PC-9 (cell line): ENCODE results near the gene TUBD1. TPM values are rescaled to one million over a fixed set of nuclear protein-coding genes. Genes with fewer than 3 reads are reported as not detected.

Source experiments
- BruUV-seq: library from RNA; stranded (reverse); fragments of 400-500 nt; replicated peaks from 2 replicates; lab custom pipeline; 2021; lab: Mats Ljungman, UMichigan
- CTCF ChIA-PET: fragments of 300-600 bp; sonication (Branson Sonifier 250); formaldehyde crosslinking; loops from one replicate; lab custom pipeline; 2022; ENCODE audit warnings: antibody characterized with exemption; lab: Charles Lee
- POLR2A ChIA-PET: fragments of 300-600 bp; sonication (Branson Sonifier 250); formaldehyde crosslinking; loops from one replicate; lab custom pipeline; 2022; ENCODE audit warnings: antibody characterized with exemption; ENCODE audit not compliant: unreplicated experiment; lab: Charles Lee
- DNase-seq, 2 experiments: peaks; one replicate each; pipeline versions ENCODE4 v3.0.0 to v3.0.0-alpha.2; 2015 to 2022; ENCODE audit warnings: mixed read lengths in 1 of 2
- H2AFZ ChIP-seq: fragments of 200-600 bp; sonication (generic); 2 replicates; pipeline ENCODE4 v1.8.1; 2017; ENCODE audit warnings: antibody characterized with exemption
- H3F3A ChIP-seq: fragments of 200-600 bp; sonication (generic); 2 replicates; pipeline ENCODE4 v1.8.1; 2017; ENCODE audit warnings: antibody characterized with exemption, mild to moderate bottlenecking, low read depth; ENCODE audit not compliant: insufficient read depth
- H3K27ac ChIP-seq: fragments of 200-600 bp; sonication (generic); 2 replicates; pipeline ENCODE4 v1.6.1; 2016; ENCODE audit warnings: mixed run types
- H3K27me3 ChIP-seq: fragments of 200-600 bp; sonication (generic); 2 replicates; pipeline ENCODE4 v1.6.1; 2016; ENCODE audit warnings: low read depth, mixed run types; ENCODE audit not compliant: insufficient read depth
- H3K36me3 ChIP-seq: fragments of 200-600 bp; sonication (generic); 2 replicates; pipeline ENCODE4 v1.6.1; 2016; ENCODE audit warnings: low read depth, mixed run types
- H3K4me1 ChIP-seq: fragments of 200-600 bp; sonication (generic); replicated peaks from 2 replicates; pipeline ENCODE4 v1.6.1; 2016; ENCODE audit warnings: mixed run types; ENCODE audit not compliant: insufficient read depth
- H3K4me2 ChIP-seq: fragments of 200-600 bp; sonication (generic); 2 replicates; pipeline ENCODE4 v1.6.1; 2017; ENCODE audit warnings: mixed run types
- H3K4me3 ChIP-seq: fragments of 200-600 bp; sonication (generic); 2 replicates; pipeline ENCODE4 v1.6.1; 2016; ENCODE audit warnings: mixed run types
- H3K79me2 ChIP-seq: fragments of 200-600 bp; sonication (generic); 2 replicates; pipeline ENCODE4 v1.6.1; 2017; ENCODE audit warnings: low read depth, mixed run types
- H3K9me2 ChIP-seq: fragments of 200-600 bp; sonication (generic); 2 replicates; pipeline ENCODE4 v1.8.1; 2017; ENCODE audit warnings: mild to moderate bottlenecking; ENCODE audit not compliant: insufficient read depth
- H3K9me3 ChIP-seq: fragments of 200-600 bp; sonication (generic); 2 replicates; pipeline ENCODE4 v1.8.1; 2016; ENCODE audit warnings: low read depth; ENCODE audit not compliant: insufficient read depth
- H4K20me1 ChIP-seq: fragments of 200-600 bp; sonication (generic); 2 replicates; pipeline ENCODE4 v1.8.1; 2017; ENCODE audit not compliant: insufficient read depth
- CTCF ChIP-seq: fragments of 200-600 bp; sonication (generic); conservative IDR thresholded peaks from 2 replicates; pipeline ENCODE4 v1.6.1; 2017; ENCODE audit warnings: mixed run types, antibody characterized with exemption, mild to moderate bottlenecking, moderate library complexity
- EZH2 ChIP-seq: fragments of 200-600 bp; sonication (generic); IDR thresholded peaks from 2 replicates; pipeline ENCODE4 v1.8.0; 2017; ENCODE audit warnings: antibody characterized with exemption, low read depth
- intact Hi-C: fragments of 100-400 bp; cut with micrococcal nuclease; formaldehyde crosslinking; loops from one replicate; pipeline ENCODE4 v1.10.0; 2022; ENCODE audit not compliant: unreplicated experiment
- total RNA-seq: library from RNA; stranded (reverse); gene quantifications from 2 replicates; pipeline ENCODE4 v1.2.3, GENCODE V29; 2021

The TUBD1 gene
- total RNA-seq, 1 experiment from 2014 or later, result 13.5 TPM

- H2AFZ ChIP-seq, result no peak overlapping the region
- no peak for TF ChIP-seq EZH2
- TF ChIP-seq CTCF, result no peak
- peak overlapping the region; percentile 50 for H3K27ac ChIP-seq
- POLR2A ChIA-PET, result no interaction called here
- H3K4me1 ChIP-seq, result peaks cover 11% of the 10 kb centered on the region
- no peaks in the 10 kb centered on the region for H4K20me1 ChIP-seq
- no peaks in the 10 kb centered on the region for H3K79me2 ChIP-seq
- no peaks in the 10 kb centered on the region for H3K9me2 ChIP-seq
- CTCF ChIA-PET, result no interaction called here
- H3K9me3 ChIP-seq, result no peaks in the 10 kb centered on the region
- intact Hi-C loops, result no loop called here
- H3K4me2 ChIP-seq, result no peak overlapping the region
- peaks cover 3% of the 10 kb centered on the region; the same call in 1 of the 2 replicates for H3K36me3 ChIP-seq
- no peak overlapping the region for H3K4me3 ChIP-seq
- no TSS peak for BruUV-seq
- no peak for DNase-seq
- peaks cover 16% of the 10 kb centered on the region; the same call in 1 of the 2 replicates for H3F3A ChIP-seq
- H3K27me3 ChIP-seq, result no peaks in the 10 kb centered on the region
Measured at GRCh38 chr17:59815965-59816364, 76.8 kb downstream of the TUBD1 start.

- Histone ChIP-seq H2AFZ (no peak overlapping the region), H3K4me1 (peaks cover 24% of the 10 kb centered on the region), H3K79me2 (no peaks in the 10 kb centered on the region), H3F3A (peaks cover 16% of the 10 kb centered on the region; the same call in 1 of the 2 replicates), H3K9me3 (no peaks in the 10 kb centered on the region), H4K20me1 (no peaks in the 10 kb centered on the region), H3K36me3 (peaks cover 10% of the 10 kb centered on the region; the same call in 1 of the 2 replicates), H3K27ac (peak overlapping the region; percentile 30; the same call in 1 of the 2 replicates), H3K4me2 (no peak overlapping the region), H3K4me3 (no peak overlapping the region), H3K9me2 (no peaks in the 10 kb centered on the region), H3K27me3 (no peaks in the 10 kb centered on the region)
- POLR2A ChIA-PET, result interaction anchor here (0.6 to 0.8 kb wide), 2 partner anchors 49 to 61 kb away, joined by 3 read pairs; no protein-coding TSS in a partner anchor
- DNase-seq, result no peak
- CTCF ChIA-PET, result no interaction called here
- no peak for TF ChIP-seq CTCF
- TF ChIP-seq EZH2, result no peak
- intact Hi-C loops, result no loop called here
- BruUV-seq, result no TSS peak
Measured at GRCh38 chr17:59814685-59815084, 78.1 kb downstream of the TUBD1 start.

GRCh38 chr17:59814276-59814675 is 78.5 kb downstream of the TUBD1 start:
- H3K4me3 ChIP-seq, result no peak overlapping the region
- POLR2A ChIA-PET, result interaction anchor here (0.6 to 0.8 kb wide), 2 partner anchors 50 to 61 kb away, joined by 3 read pairs; no protein-coding TSS in a partner anchor

More at GRCh38 chr17:59814276-59814675, 78.5 kb downstream of the TUBD1 start:
- peak overlapping the region; percentile 30; the same call in 1 of the 2 replicates for H3K27ac ChIP-seq
- CTCF ChIA-PET, result no interaction called here
- peaks cover 10% of the 10 kb centered on the region; the same call in 1 of the 2 replicates for H3K36me3 ChIP-seq
- TF ChIP-seq EZH2, result no peak
- TF ChIP-seq CTCF, result no peak
- H3F3A ChIP-seq, result peaks cover 12% of the 10 kb centered on the region; the same call in 1 of the 2 replicates
- no peak overlapping the region for H3K4me2 ChIP-seq
- no TSS peak for BruUV-seq
- H3K9me2 ChIP-seq, result no peaks in the 10 kb centered on the region
- H3K9me3 ChIP-seq, result no peaks in the 10 kb centered on the region
- intact Hi-C loops, result no loop called here
- H4K20me1 ChIP-seq, result no peaks in the 10 kb centered on the region
- peaks cover 25% of the 10 kb centered on the region for H3K4me1 ChIP-seq
- DNase-seq, result no peak
- no peaks in the 10 kb centered on the region for H3K27me3 ChIP-seq
- no peaks in the 10 kb centered on the region for H3K79me2 ChIP-seq
- H2AFZ ChIP-seq, result no peak overlapping the region
